Activated CD8-positive, alpha-beta T cell treated with anti-CD3 and anti-CD28 coated beads for 36 hours (primary cell): ENCODE data around the gene HHATL. TPM values are rescaled to one million over a fixed set of nuclear protein-coding genes. Genes with fewer than 3 reads are reported as not detected.

Experiments used
- ATAC-seq: fragments of 200-7000 bp; cut with Tn5 transposase; one replicate; pipeline ENCODE4 v1.10.0; 2021; ENCODE audit warnings: mild to moderate bottlenecking, moderate library complexity
- CTCF ChIA-PET: fragments of 350-600 bp; sonication (Branson Sonifier 250); formaldehyde crosslinking; loops from one replicate; lab custom pipeline; 2021; ENCODE audit warnings: antibody characterized with exemption; lab: Charles Lee
- POLR2A ChIA-PET: fragments of 350-600 bp; sonication (Branson Sonifier 250); formaldehyde crosslinking; loops from one replicate; lab custom pipeline; 2021; ENCODE audit warnings: antibody characterized with exemption; lab: Charles Lee
- DNase-seq: peaks from one replicate; pipeline ENCODE4 v3.0.0-alpha.2; 2020
- H3K27ac Mint-ChIP-seq: one replicate; pipeline ENCODE4 v1.8.0; 2021; ENCODE audit warnings: mild to moderate bottlenecking, mixed read lengths
- H3K27me3 Mint-ChIP-seq: one replicate; pipeline ENCODE4 v1.8.0; 2021; ENCODE audit warnings: mixed read lengths
- H3K36me3 Mint-ChIP-seq: one replicate; pipeline ENCODE4 v1.8.0; 2021; ENCODE audit warnings: low read depth, mixed read lengths
- H3K4me1 Mint-ChIP-seq: one replicate; pipeline ENCODE4 v1.8.0; 2021; ENCODE audit warnings: low read depth, mixed read lengths
- H3K4me3 Mint-ChIP-seq: one replicate; pipeline ENCODE4 v1.8.0; 2021; ENCODE audit warnings: mild to moderate bottlenecking, moderate library complexity, mixed read lengths
- H3K9me3 Mint-ChIP-seq: one replicate; pipeline ENCODE4 v1.8.0; 2021; ENCODE audit warnings: mixed read lengths
- CTCF ChIP-seq: fragments of 200-600 bp; IDR thresholded peaks from one replicate; pipeline ENCODE4 v1.8.0; 2022; ENCODE audit warnings: antibody characterized with exemption, mild to moderate bottlenecking
- intact Hi-C: fragments of 100-400 bp; cut with micrococcal nuclease; formaldehyde crosslinking; loops from one replicate; pipeline ENCODE4 v1.10.0; 2022
- total RNA-seq, 2 experiments: library from RNA; stranded (reverse); gene quantifications; one replicate each; pipeline ENCODE4 v1.2.3, GENCODE V29; 2021

HHATL gene
- total RNA-seq, 2 experiments from 2014 or later: not detected

- Mint-ChIP-seq H3K27me3 (peaks cover 7% of the 10 kb centered on the region), H3K4me3 (no peak overlapping the region), H3K27ac (no peak overlapping the region), H3K36me3 (no peaks in the 10 kb centered on the region), H3K4me1 (no peaks in the 10 kb centered on the region), H3K9me3 (no peaks in the 10 kb centered on the region)
- ATAC-seq: no peak
- TF ChIP-seq CTCF: no peak
- ChIA-PET CTCF (interaction anchor here (1.8 kb wide), 1 partner anchor 10 kb away, joined by 4 read pairs; no protein-coding TSS in a partner anchor), POLR2A (interaction anchor here (0.8 kb wide), 1 partner anchor 16 kb away, joined by 3 read pairs; no protein-coding TSS in a partner anchor)
- no peak for DNase-seq
- intact Hi-C loops: no loop called here
Observed at GRCh38 chr3:42721690-42722089, 19.1 kb upstream of the HHATL start.

GRCh38 chr3:42720126-42720525 is 17.5 kb upstream of the HHATL start:
- POLR2A ChIA-PET: no interaction called here
- no peak for TF ChIP-seq CTCF
- H3K4me3 Mint-ChIP-seq: no peak overlapping the region
- intact Hi-C loops: no loop called here
- H3K9me3 Mint-ChIP-seq: no peaks in the 10 kb centered on the region
- no peaks in the 10 kb centered on the region for H3K36me3 Mint-ChIP-seq
- H3K4me1 Mint-ChIP-seq: no peaks in the 10 kb centered on the region
- peaks cover 2% of the 10 kb centered on the region for H3K27me3 Mint-ChIP-seq
- no peak overlapping the region for H3K27ac Mint-ChIP-seq
- ATAC-seq (no peak), DNase-seq (no peak)
- CTCF ChIA-PET: no interaction called here

GRCh38 chr3:42719002-42719401 is 16.4 kb upstream of the HHATL start:
- Mint-ChIP-seq H3K36me3 (no peaks in the 10 kb centered on the region), H3K9me3 (no peaks in the 10 kb centered on the region), H3K27ac (no peak overlapping the region), H3K4me3 (no peak overlapping the region), H3K27me3 (peaks cover 1% of the 10 kb centered on the region), H3K4me1 (no peaks in the 10 kb centered on the region)
- intact Hi-C loops: no loop called here
- no peak for TF ChIP-seq CTCF
- CTCF ChIA-PET: no interaction called here
- no peak for ATAC-seq
- POLR2A ChIA-PET: interaction anchor here (0.6 kb wide), 1 partner anchor 368 kb away, joined by 3 read pairs; no protein-coding TSS in a partner anchor
- no peak for DNase-seq

- H3K4me3 Mint-ChIP-seq: no peak overlapping the region
Observed at GRCh38 chr3:42718338-42718737, 15.7 kb upstream of the HHATL start.

More at GRCh38 chr3:42718338-42718737, 15.7 kb upstream of the HHATL start:
- Mint-ChIP-seq H3K4me1 (no peaks in the 10 kb centered on the region), H3K27ac (no peak overlapping the region), H3K9me3 (no peaks in the 10 kb centered on the region), H3K36me3 (no peaks in the 10 kb centered on the region), H3K27me3 (peaks cover 1% of the 10 kb centered on the region)
- ChIA-PET POLR2A (interaction anchor here (0.6 kb wide), 1 partner anchor 369 kb away, joined by 3 read pairs; no protein-coding TSS in a partner anchor), CTCF (no interaction called here)
- no peak for DNase-seq
- TF ChIP-seq CTCF: no peak
- intact Hi-C loops: no loop called here
- no peak for ATAC-seq
